Sciatic nerve (tissue), 2 donors: ENCODE results near the gene TCTN2. TPM values are rescaled to one million over a fixed set of nuclear protein-coding genes. Genes with fewer than 3 reads are reported as not detected.

Source experiments
- ATAC-seq: fragments of 200-7000 bp; cut with Tn5 transposase; one replicate; pipeline ENCODE4 v1.9.1; 2020; ENCODE audit warnings: mild to moderate bottlenecking, moderate library complexity
- DNase-seq: peaks from one replicate; pipeline ENCODE4 v3.0.0-alpha.2; 2020; ENCODE audit warnings: low spot score
- intact Hi-C: fragments of 100-400 bp; cut with DNase I; formaldehyde crosslinking; loops from one replicate; pipeline ENCODE4 v1.14.2; 2022
- total RNA-seq: library from RNA; stranded (reverse); fragmentation: NEBNext Ultra II Directional; extraction: Animal tissue kit (Norgen Biotek cat#: 25700); gene quantifications from one replicate; pipeline ENCODE4 v1.2.1, GENCODE V29; 2021
- donor health status: DM: no; HTN: no; CAD: no.
- donor health status: DM: no; HTN: no; CAD: no.

TCTN2 gene
- 14.0 TPM for total RNA-seq

GRCh38 chr12:123670882-123671728, at the start of gene TCTN2:
TCTN2 (plus strand) TSS chr12:123671113; CDS start chr12:123671241, 128 bp downstream.
- peak; percentile 100 for ATAC-seq
- intact Hi-C loops = no loop called here
- DNase-seq = peak; percentile 97

GRCh38 chr12:123621619-123622530, 49.0 kb upstream of the TCTN2 start:
- DNase-seq (peak; percentile 35), ATAC-seq (no peak)
- intact Hi-C loops = no loop called here

GRCh38 chr12:123633379-123634141, 37.4 kb upstream of the TCTN2 start, which contains the start of the genes EIF2B1 and GTF2H3:
EIF2B1 (minus strand) TSS chr12:123633686; CDS start chr12:123633557, 129 bp downstream.
GTF2H3 (plus strand) TSS chr12:123633829; CDS start chr12:123633860, 31 bp downstream.
- intact Hi-C loops = no loop called here
- ATAC-seq (peak; percentile 100), DNase-seq (peak; percentile 97)

- no peak for ATAC-seq
- intact Hi-C loops = no loop called here
- no peak for DNase-seq
Observed at GRCh38 chr12:123634142-123634561, 36.8 kb upstream of the TCTN2 start.

GRCh38 chr12:123643911-123644310, 27.0 kb upstream of the TCTN2 start:
- DNase-seq = no peak
- intact Hi-C loops = no loop called here
- ATAC-seq = no peak

- DNase-seq (no peak), ATAC-seq (no peak)
- intact Hi-C loops = no loop called here
Observed at GRCh38 chr12:123645380-123645779, 25.5 kb upstream of the TCTN2 start.

GRCh38 chr12:123645878-123646277, 25.0 kb upstream of the TCTN2 start:
- DNase-seq = no peak
- no peak for ATAC-seq
- intact Hi-C loops = no loop called here

- intact Hi-C loops = no loop called here
- DNase-seq (no peak), ATAC-seq (no peak)
Observed at GRCh38 chr12:123648401-123648800, 22.5 kb upstream of the TCTN2 start.

- DNase-seq (no peak), ATAC-seq (no peak)
- intact Hi-C loops = no loop called here
Observed at GRCh38 chr12:123654129-123654701, 16.7 kb upstream of the TCTN2 start.

GRCh38 chr12:123655420-123655819, 15.5 kb upstream of the TCTN2 start:
- intact Hi-C loops = no loop called here
- ATAC-seq = no peak
- DNase-seq = no peak

- ATAC-seq (no peak), DNase-seq (no peak)
- intact Hi-C loops = no loop called here
Observed at GRCh38 chr12:123656392-123656791, 14.5 kb upstream of the TCTN2 start.

GRCh38 chr12:123657211-123657610, 13.7 kb upstream of the TCTN2 start:
- ATAC-seq (no peak), DNase-seq (no peak)
- intact Hi-C loops = no loop called here

- DNase-seq (no peak), ATAC-seq (no peak)
- intact Hi-C loops = loop anchor here (5.0 kb wide), 1 partner anchor 993 kb away; no protein-coding TSS in a partner anchor
Observed at GRCh38 chr12:123659996-123660727, 10.8 kb upstream of the TCTN2 start.

GRCh38 chr12:123667771-123668170, 3.1 kb upstream of the TCTN2 start:
- ATAC-seq (no peak), DNase-seq (no peak)
- intact Hi-C loops = no loop called here

GRCh38 chr12:123671876-123672275, 963 bp downstream of the TCTN2 start:
- intact Hi-C loops = no loop called here
- DNase-seq (no peak), ATAC-seq (no peak)

- intact Hi-C loops = no loop called here
- ATAC-seq (no peak), DNase-seq (no peak)
Observed at GRCh38 chr12:123675436-123675835, 4.5 kb downstream of the TCTN2 start.

- no peak for ATAC-seq
- no peak for DNase-seq
- intact Hi-C loops = no loop called here
Observed at GRCh38 chr12:123676616-123677320, 5.9 kb downstream of the TCTN2 start.
